SK-N-MC (cell line): ENCODE measurements around the gene ARL8A.

Source experiments
- DNase-seq: peaks from one replicate; pipeline ENCODE4 v3.0.0-alpha.2; 2011; ENCODE audit warnings: low read depth, low spot score
- H3K27ac ChIP-seq: fragments of 200-600 bp; sonication (generic); 2 replicates; pipeline ENCODE4 v1.5.1; 2016; ENCODE audit warnings: mixed run types
- H3K36me3 ChIP-seq: fragments of 200-600 bp; sonication (generic); 2 replicates; pipeline ENCODE4 v1.6.1; 2017; ENCODE audit warnings: antibody characterized with exemption, low read length, mixed read lengths; ENCODE audit not compliant: insufficient read depth
- H3K4me3 ChIP-seq: fragments of 200-600 bp; sonication (generic); 2 replicates; pipeline ENCODE4 v1.5.1; 2016
- H3K9ac ChIP-seq: fragments of 200-600 bp; sonication (generic); 2 replicates; pipeline ENCODE4 v1.8.0; 2017; ENCODE audit warnings: mixed run types, mixed read lengths; ENCODE audit not compliant: insufficient read length
- H3K9me3 ChIP-seq: fragments of 200-600 bp; sonication (generic); 2 replicates; pipeline ENCODE4 v1.6.1; 2017; ENCODE audit warnings: low read depth, mild to moderate bottlenecking, antibody characterized with exemption, low read length, moderate library complexity, mixed read lengths
- EZH2 ChIP-seq: fragments of 200-600 bp; sonication (generic); IDR thresholded peaks from one replicate; pipeline ENCODE4 v1.6.1; 2017; ENCODE audit warnings: antibody characterized with exemption
- FOXP2 ChIP-seq: optimal IDR thresholded peaks from 2 replicates; pipeline ENCODE3; 2011; ENCODE audit warnings: mild to moderate bottlenecking, moderate library complexity; ENCODE audit not compliant: insufficient read depth; ENCODE audit errors: extremely low read length, control extremely low read depth
- POLR2AphosphoS5 ChIP-seq: IDR thresholded peaks from 2 replicates; pipeline ENCODE4 v1.6.1; 2012; ENCODE audit warnings: mild to moderate bottlenecking, low read depth, low read length, borderline replicate concordance

The ARL8A gene

GRCh38 chr1:202134645-202135172 is 9.8 kb downstream of the ARL8A start:
- Histone ChIP-seq H3K4me3 (no peak overlapping the region), H3K9ac (no peak overlapping the region), H3K9me3 (no peaks in the 10 kb centered on the region), H3K36me3 (peaks cover 20% of the 10 kb centered on the region; the same call in 1 of the 2 replicates), H3K27ac (no peak overlapping the region)
- TF ChIP-seq EZH2 (no peak), POLR2AphosphoS5 (no peak), FOXP2 (no peak)
- no peak for DNase-seq

GRCh38 chr1:202133989-202134388 is 10.5 kb downstream of the ARL8A start:
- DNase-seq = no peak
- H3K27ac ChIP-seq = no peak overlapping the region
- H3K9ac ChIP-seq = no peak overlapping the region
- H3K36me3 ChIP-seq = peaks cover 20% of the 10 kb centered on the region; the same call in 1 of the 2 replicates
- H3K9me3 ChIP-seq = no peaks in the 10 kb centered on the region
- no peak overlapping the region for H3K4me3 ChIP-seq
- no peak for TF ChIP-seq POLR2AphosphoS5
- no peak for TF ChIP-seq FOXP2
- no peak for TF ChIP-seq EZH2

GRCh38 chr1:202133496-202133895 is 11.0 kb downstream of the ARL8A start:
- Histone ChIP-seq H3K9me3 (no peaks in the 10 kb centered on the region), H3K9ac (no peak overlapping the region), H3K36me3 (peaks cover 20% of the 10 kb centered on the region; the same call in 1 of the 2 replicates), H3K4me3 (no peak overlapping the region), H3K27ac (no peak overlapping the region)
- no peak for TF ChIP-seq FOXP2
- TF ChIP-seq POLR2AphosphoS5 = no peak
- no peak for TF ChIP-seq EZH2
- DNase-seq = no peak

GRCh38 chr1:202133001-202133400 is 11.5 kb downstream of the ARL8A start:
- Histone ChIP-seq H3K27ac (no peak overlapping the region), H3K9ac (no peak overlapping the region), H3K9me3 (no peaks in the 10 kb centered on the region), H3K4me3 (no peak overlapping the region), H3K36me3 (peaks cover 20% of the 10 kb centered on the region; the same call in 1 of the 2 replicates)
- TF ChIP-seq EZH2 (no peak), FOXP2 (no peak), POLR2AphosphoS5 (no peak)
- no peak for DNase-seq

GRCh38 chr1:202131956-202132821 is 12.3 kb downstream of the ARL8A start:
- no peak for DNase-seq
- Histone ChIP-seq H3K27ac (no peak overlapping the region), H3K36me3 (peaks cover 20% of the 10 kb centered on the region; the same call in 1 of the 2 replicates), H3K9me3 (no peaks in the 10 kb centered on the region), H3K4me3 (no peak overlapping the region), H3K9ac (no peak overlapping the region)
- TF ChIP-seq FOXP2 = no peak
- TF ChIP-seq EZH2 = no peak
- no peak for TF ChIP-seq POLR2AphosphoS5

- no peaks in the 10 kb centered on the region for H3K9me3 ChIP-seq
- no peak for TF ChIP-seq EZH2
- TF ChIP-seq POLR2AphosphoS5 = no peak
- no peak for TF ChIP-seq FOXP2
- peaks cover 20% of the 10 kb centered on the region; the same call in 1 of the 2 replicates for H3K36me3 ChIP-seq
- H3K27ac ChIP-seq = no peak overlapping the region
- no peak overlapping the region for H3K4me3 ChIP-seq
- DNase-seq = no peak
- no peak overlapping the region for H3K9ac ChIP-seq
Measured at GRCh38 chr1:202130816-202131522, 13.6 kb downstream of the ARL8A start.

GRCh38 chr1:202130297-202130721 is 14.2 kb downstream of the ARL8A start:
- no peaks in the 10 kb centered on the region for H3K9me3 ChIP-seq
- H3K9ac ChIP-seq = no peak overlapping the region
- H3K36me3 ChIP-seq = peaks cover 16% of the 10 kb centered on the region; the same call in 1 of the 2 replicates
- H3K4me3 ChIP-seq = no peak overlapping the region
- no peak overlapping the region for H3K27ac ChIP-seq
- TF ChIP-seq EZH2 (no peak), FOXP2 (no peak), POLR2AphosphoS5 (no peak)
- DNase-seq = no peak
